ENCODE measurements around the gene VGLL4. TPM values are rescaled to one million over a fixed set of nuclear protein-coding genes. Genes with fewer than 3 reads are reported as not detected.
A peak's percentile ranks its signal among the peaks of the same experiment; 100 is the strongest.

VGLL4 gene
- total RNA-seq, 1 experiment from 2014 or later: 66.0 TPM

DNA sequence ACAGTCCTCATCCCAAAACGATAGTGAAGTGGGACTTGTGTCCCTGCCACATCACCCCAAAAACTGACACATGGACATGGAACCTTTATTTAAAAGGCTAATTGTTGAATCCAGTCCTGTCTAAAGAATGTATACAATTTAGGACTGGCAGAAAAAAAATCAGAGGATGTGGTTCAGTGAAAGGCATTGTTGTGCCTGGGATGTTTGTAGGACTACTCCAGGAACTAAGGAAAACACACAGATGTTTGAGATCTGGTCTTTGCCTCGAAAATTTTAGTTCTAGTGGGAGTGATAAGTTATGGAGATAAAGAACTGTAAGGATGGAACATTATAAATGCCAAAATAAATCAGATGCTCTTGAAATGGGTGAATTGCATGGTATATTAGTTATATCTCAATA lies 27.2 kb downstream of the VGLL4 start:
- POLR2A ChIA-PET: interaction anchor here (0.6 kb wide), 1 partner anchor 38 kb away, joined by 10 read pairs; no protein-coding TSS in a partner anchor
- H3K27me3 ChIP-seq (ENCODE audit: control insufficient read depth, insufficient read depth, low read length): no peaks in the 10 kb centered on the region
- H3K4me1 ChIP-seq (ENCODE audit: control insufficient read depth, insufficient read depth, low read length): peaks cover 100% of the 10 kb centered on the region
- TF ChIP-seq SIN3A (IDR thresholded peaks at IDR 0.05; ENCODE audit: borderline replicate concordance, insufficient read depth, low read depth, low read length) (no peak), REST (IDR thresholded peaks at IDR 0.05; ENCODE audit: insufficient read depth in 1 of 2, low read depth in 2 of 2, low read length in 1 of 2) (no peak), TCF7L2 (IDR thresholded peaks at IDR 0.05; ENCODE audit: low read depth, low read length) (no peak), CTCF (IDR thresholded peaks at IDR 0.05) (no peak), POLR2AphosphoS5 (IDR thresholded peaks at IDR 0.05; ENCODE audit: low read depth, low read length) (no peak)
- CTCF ChIA-PET: no interaction called here
- in situ Hi-C loops (cut with HindIII; ENCODE audit: low pct_unique_long_range_greater_than_20kb, low sequenced_read_pairs) (no loop called here), intact Hi-C loops (cut with micrococcal nuclease; ENCODE audit: unreplicated experiment) (no loop called here)
- ATAC-seq (no peak), DNase-seq (ENCODE audit: low read depth, low spot score) (no peak)
- H3K9me3 ChIP-seq (ENCODE audit: control insufficient read depth, insufficient read depth, low read depth, low read length): no peaks in the 10 kb centered on the region
- H3K27ac ChIP-seq (ENCODE audit: low read length): peak overlapping the region; percentile 71
- H3K4me3 ChIP-seq (ENCODE audit: low read depth in 2 of 2, low read length in 2 of 2): no peak overlapping the region
- no peaks in the 10 kb centered on the region for H3K36me3 ChIP-seq (ENCODE audit: control insufficient read depth, insufficient read depth, low read length)
- no TSS peak for BruUV-seq (replicated peaks)

- no peaks in the 10 kb centered on the region for H3K36me3 ChIP-seq (ENCODE audit: control insufficient read depth, insufficient read depth, low read length)
- ATAC-seq (no peak), DNase-seq (ENCODE audit: low read depth, low spot score) (no peak)
- H3K27ac ChIP-seq (ENCODE audit: low read length): peak overlapping the region; percentile 97
- intact Hi-C loops (cut with micrococcal nuclease; ENCODE audit: unreplicated experiment) (no loop called here), in situ Hi-C loops (cut with HindIII; ENCODE audit: low pct_unique_long_range_greater_than_20kb, low sequenced_read_pairs) (no loop called here)
- ChIA-PET POLR2A (no interaction called here), CTCF (interaction anchor here (1.0 kb wide), 1 partner anchor 47 kb away, joined by 3 read pairs; no protein-coding TSS in a partner anchor)
- H3K27me3 ChIP-seq (ENCODE audit: control insufficient read depth, insufficient read depth, low read length): no peaks in the 10 kb centered on the region
- H3K9me3 ChIP-seq (ENCODE audit: control insufficient read depth, insufficient read depth, low read depth, low read length): no peaks in the 10 kb centered on the region
- peaks cover 98% of the 10 kb centered on the region for H3K4me1 ChIP-seq (ENCODE audit: control insufficient read depth, insufficient read depth, low read length)
- TF ChIP-seq POLR2AphosphoS5 (IDR thresholded peaks at IDR 0.05; ENCODE audit: low read depth, low read length): no peak
- no peak for TF ChIP-seq CTCF (IDR thresholded peaks at IDR 0.05)
- no peak for TF ChIP-seq REST (IDR thresholded peaks at IDR 0.05; ENCODE audit: insufficient read depth in 1 of 2, low read depth in 2 of 2, low read length in 1 of 2)
- TF ChIP-seq SIN3A (IDR thresholded peaks at IDR 0.05; ENCODE audit: borderline replicate concordance, insufficient read depth, low read depth, low read length): no peak
- TF ChIP-seq TCF7L2 (IDR thresholded peaks at IDR 0.05; ENCODE audit: low read depth, low read length): no peak
- BruUV-seq (replicated peaks): no TSS peak
- no peak overlapping the region for H3K4me3 ChIP-seq (ENCODE audit: low read depth in 2 of 2, low read length in 2 of 2)
Measured at GRCh38 chr3:11613851-11614487, 29.7 kb downstream of the VGLL4 start.
